Left kidney (tissue), 2 donors: ENCODE results near the gene TNFAIP6. TPM values are rescaled to one million over a fixed set of nuclear protein-coding genes. Genes with fewer than 3 reads are reported as not detected.
"Not testable (repeated sequence)": the region's sequence is repeated elsewhere in the genome, so short reads cannot be mapped to it uniquely, and the experiment has no call there.

Experiments used
- DNase-seq: peaks from one replicate; pipeline ENCODE4 v3.0.0-alpha.2; 2013
- polyA plus RNA-seq: library from polyadenylated mRNA; unstranded; fragments of 120-200 nt; gene quantifications from one replicate; pipeline ENCODE4 v1.2.1, GENCODE V29; 2013; ENCODE audit not compliant: insufficient read length

The TNFAIP6 gene
- polyA plus RNA-seq, 1 donor, result 1.4 TPM

DNA sequence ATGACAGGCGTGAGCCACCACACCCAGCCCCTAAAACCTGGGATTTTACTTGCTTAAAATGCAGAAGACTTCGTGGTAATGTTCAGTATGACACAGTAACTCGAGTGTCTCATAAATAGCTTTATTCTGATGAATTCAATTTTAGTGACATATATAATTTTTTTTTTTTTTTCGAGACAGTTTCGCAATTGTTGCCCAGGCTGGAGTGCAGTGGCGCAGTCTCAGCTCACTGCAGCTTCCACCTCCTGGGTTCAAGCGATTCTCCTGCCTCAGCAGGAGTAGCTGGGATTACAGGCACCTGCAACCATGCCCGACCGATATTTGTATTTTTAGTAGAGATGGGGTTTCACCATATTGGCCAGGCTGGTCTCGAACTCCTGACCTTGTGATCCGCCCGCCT is 64.3 kb downstream of the TNFAIP6 start:
- not testable (repeated sequence) for DNase-seq

DNA sequence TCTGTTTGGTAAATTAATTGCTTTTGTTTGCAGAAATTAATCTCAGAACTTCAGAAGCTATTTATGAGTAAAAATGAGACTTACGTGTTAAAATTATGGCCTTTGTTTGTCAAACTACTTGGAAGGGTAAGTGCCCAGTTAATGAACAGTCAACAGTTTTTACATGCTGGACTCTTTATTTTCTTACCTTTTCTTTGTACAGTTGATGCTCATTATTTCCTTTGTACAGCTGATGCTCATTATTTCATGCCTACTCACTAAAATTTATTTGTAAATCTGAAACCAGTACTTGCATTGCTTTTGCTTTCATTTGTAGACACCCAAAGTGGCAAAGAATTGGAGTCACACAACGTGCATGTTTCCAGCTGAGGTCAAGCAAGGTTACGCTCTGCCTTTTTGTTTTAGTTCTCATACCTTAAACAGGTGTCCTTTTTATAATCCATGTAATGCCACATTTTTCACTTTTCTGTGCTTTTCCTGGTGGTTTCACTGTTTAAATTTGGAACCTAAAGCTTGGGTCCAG is 65.6 kb downstream of the TNFAIP6 start:
- DNase-seq, result no peak

- no peak for DNase-seq
Measured at GRCh38 chr2:151423760-151424159, 66.4 kb downstream of the TNFAIP6 start.

Other genes starting within 250 kb of the TNFAIP6 start
- gene RBM43, start 95.7 kb upstream of the TNFAIP6 start, polyA plus RNA-seq, result 15.8 TPM
- 10.4 TPM for gene NMI, start 67.9 kb upstream of the TNFAIP6 start, polyA plus RNA-seq
- gene RIF1, start 52.3 kb downstream of the TNFAIP6 start, polyA plus RNA-seq, result 52.6 TPM